Activated naive CD4-positive, alpha-beta T cell treated with anti-CD3 and anti-CD28 coated beads, Interleukin-2, amount 10 ng/mL, durations not matched to agents 7 days and 5 days (primary cell): ENCODE measurements around the gene CCDC71.

Experiments used
- CTCF ChIA-PET: fragments of 350-600 bp; sonication (Branson Sonifier 250); formaldehyde crosslinking; loops from one replicate; lab custom pipeline; 2021; ENCODE audit warnings: antibody characterized with exemption; lab: Charles Lee
- DNase-seq: peaks from one replicate; pipeline ENCODE4 v3.0.0-alpha.2; 2020
- H3K27ac Mint-ChIP-seq: one replicate; pipeline ENCODE4 v1.8.0; 2021; ENCODE audit warnings: mild to moderate bottlenecking, moderate library complexity, mixed read lengths
- H3K27me3 Mint-ChIP-seq: one replicate; pipeline ENCODE4 v1.8.0; 2021; ENCODE audit warnings: mild to moderate bottlenecking, mixed read lengths
- H3K36me3 Mint-ChIP-seq: one replicate; pipeline ENCODE4 v1.8.0; 2021; ENCODE audit warnings: mixed read lengths
- H3K4me1 Mint-ChIP-seq: one replicate; pipeline ENCODE4 v1.8.0; 2021; ENCODE audit warnings: mixed read lengths
- H3K4me3 Mint-ChIP-seq: one replicate; pipeline ENCODE4 v1.8.0; 2021; ENCODE audit warnings: mild to moderate bottlenecking, moderate library complexity, mixed read lengths
- H3K9me3 Mint-ChIP-seq: one replicate; pipeline ENCODE4 v1.8.0; 2021; ENCODE audit warnings: mixed read lengths

The CCDC71 gene

DNA sequence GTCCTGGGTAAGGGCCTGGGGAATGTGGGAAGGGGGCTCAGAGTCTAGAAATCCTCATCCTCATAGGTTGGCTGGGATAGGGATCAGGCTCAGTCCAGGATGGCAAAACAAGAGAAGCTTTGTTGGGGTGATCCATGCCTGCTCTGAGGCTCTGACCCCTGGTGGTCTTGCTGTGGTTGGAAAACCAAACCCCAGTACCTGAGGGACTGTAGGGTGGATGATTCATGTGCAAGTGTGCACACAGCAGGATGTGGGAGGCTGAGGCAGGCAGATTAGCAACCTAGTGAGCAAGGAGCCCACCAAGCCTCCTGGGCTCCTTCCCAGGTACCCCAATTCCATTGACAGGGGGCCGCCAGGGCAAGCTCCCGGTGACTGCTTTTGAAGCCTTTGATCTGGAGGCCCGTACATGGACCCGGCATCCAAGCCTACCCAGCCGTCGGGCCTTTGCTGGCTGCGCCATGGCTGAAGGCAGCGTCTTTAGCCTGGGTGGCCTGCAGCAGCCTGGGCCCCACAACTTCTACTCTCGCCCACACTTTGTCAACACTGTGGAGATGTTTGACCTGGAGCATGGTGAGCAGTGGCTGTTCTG, 8.4 kb upstream of the CCDC71 start:
- no peaks in the 10 kb centered on the region for H3K9me3 Mint-ChIP-seq
- no peak overlapping the region for H3K27ac Mint-ChIP-seq
- H3K4me1 Mint-ChIP-seq = peaks cover 9% of the 10 kb centered on the region
- H3K4me3 Mint-ChIP-seq = no peak overlapping the region
- DNase-seq = no peak
- peaks cover 23% of the 10 kb centered on the region for H3K27me3 Mint-ChIP-seq
- H3K36me3 Mint-ChIP-seq = no peaks in the 10 kb centered on the region
- CTCF ChIA-PET = no interaction called here

DNA sequence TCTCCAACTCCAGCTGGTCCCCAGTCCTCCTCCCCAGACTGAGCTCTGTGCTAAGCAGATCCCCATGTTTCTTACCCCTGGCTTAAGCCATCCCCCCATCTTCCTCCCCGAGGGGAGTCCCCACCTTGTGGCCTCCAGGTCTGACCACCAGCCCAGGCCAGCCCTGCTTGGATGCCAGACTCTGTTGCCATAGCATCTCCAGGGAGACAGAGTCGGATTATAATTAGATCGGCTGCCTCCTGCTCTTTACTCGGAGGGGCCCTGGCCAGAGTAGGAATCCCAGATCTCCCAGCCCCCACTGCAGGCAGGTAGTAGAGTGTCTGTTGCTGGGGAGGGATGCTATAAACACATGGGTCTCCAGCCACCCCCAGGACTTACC, 7.7 kb upstream of the CCDC71 start:
- peaks cover 9% of the 10 kb centered on the region for H3K4me1 Mint-ChIP-seq
- peaks cover 26% of the 10 kb centered on the region for H3K27me3 Mint-ChIP-seq
- no peaks in the 10 kb centered on the region for H3K9me3 Mint-ChIP-seq
- H3K27ac Mint-ChIP-seq = no peak overlapping the region
- CTCF ChIA-PET = no interaction called here
- DNase-seq = no peak
- H3K4me3 Mint-ChIP-seq = no peak overlapping the region
- H3K36me3 Mint-ChIP-seq = no peaks in the 10 kb centered on the region

DNA sequence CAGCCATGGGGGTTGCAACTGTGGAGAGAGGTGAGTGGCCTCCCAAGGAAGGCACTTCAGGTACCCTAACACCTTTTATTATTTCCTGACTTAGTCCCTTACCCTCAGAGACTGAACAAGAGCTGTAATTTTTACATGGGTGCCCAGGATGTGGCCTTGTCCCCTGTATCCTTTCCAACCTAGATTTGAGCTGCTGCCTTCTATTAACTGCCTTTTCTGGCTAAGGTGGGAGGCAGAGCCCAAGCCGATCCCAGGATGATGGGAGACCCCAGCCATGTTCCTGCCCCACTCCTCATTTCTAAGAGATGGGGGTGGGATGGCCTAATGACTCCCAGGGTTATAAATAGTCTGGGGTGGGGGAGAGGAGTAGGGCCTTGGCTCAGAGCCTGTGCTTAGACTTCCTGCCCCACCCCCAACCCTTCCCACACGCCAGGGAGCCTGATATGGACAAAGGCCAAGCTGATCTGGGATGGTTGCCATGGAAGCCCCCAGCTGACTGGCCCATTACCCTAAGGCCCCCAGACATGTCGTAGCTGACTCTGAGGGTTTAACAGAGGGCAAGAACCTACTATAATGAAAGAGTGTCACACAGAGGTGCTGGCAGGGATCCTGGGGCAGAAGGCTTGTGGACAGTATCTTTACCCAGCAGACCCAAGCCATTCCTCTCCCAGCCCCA, 7.1 kb upstream of the CCDC71 start:
- Mint-ChIP-seq H3K9me3 (no peaks in the 10 kb centered on the region), H3K27me3 (peaks cover 26% of the 10 kb centered on the region), H3K27ac (no peak overlapping the region), H3K36me3 (no peaks in the 10 kb centered on the region), H3K4me3 (no peak overlapping the region), H3K4me1 (peaks cover 9% of the 10 kb centered on the region)
- CTCF ChIA-PET = interaction anchor here (0.6 kb wide), 1 partner anchor 8 kb away, joined by 3 read pairs; no protein-coding TSS in a partner anchor
- DNase-seq = no peak

DNA sequence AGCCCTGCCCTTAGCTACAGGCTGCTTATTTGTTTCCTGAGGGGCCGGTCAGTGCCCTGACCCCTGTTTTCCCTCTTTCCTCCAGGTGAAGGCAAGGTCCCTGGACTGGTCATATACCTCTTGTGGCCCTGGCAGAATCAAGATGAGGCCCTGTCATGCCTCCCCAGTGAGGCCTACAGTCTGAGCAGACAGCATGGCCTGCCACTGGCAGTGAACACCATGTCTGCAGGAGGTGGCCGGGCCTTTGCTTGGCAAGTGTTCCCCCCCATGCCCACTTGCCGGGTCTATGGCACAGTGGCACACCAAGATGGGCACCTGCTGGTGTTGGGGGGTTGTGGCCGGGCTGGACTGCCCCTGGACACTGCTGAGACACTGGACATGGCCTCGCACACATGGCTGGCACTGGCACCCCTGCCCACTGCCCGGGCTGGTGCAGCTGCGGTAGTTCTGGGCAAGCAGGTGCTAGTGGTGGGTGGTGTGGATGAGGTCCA, 6.5 kb upstream of the CCDC71 start:
- CTCF ChIA-PET = interaction anchor here (0.6 kb wide), 1 partner anchor 9 kb away, joined by 3 read pairs; no protein-coding TSS in a partner anchor
- no peak overlapping the region for H3K27ac Mint-ChIP-seq
- H3K27me3 Mint-ChIP-seq = peaks cover 26% of the 10 kb centered on the region
- H3K36me3 Mint-ChIP-seq = no peaks in the 10 kb centered on the region
- no peaks in the 10 kb centered on the region for H3K9me3 Mint-ChIP-seq
- no peak for DNase-seq
- peaks cover 9% of the 10 kb centered on the region for H3K4me1 Mint-ChIP-seq
- no peak overlapping the region for H3K4me3 Mint-ChIP-seq

DNA sequence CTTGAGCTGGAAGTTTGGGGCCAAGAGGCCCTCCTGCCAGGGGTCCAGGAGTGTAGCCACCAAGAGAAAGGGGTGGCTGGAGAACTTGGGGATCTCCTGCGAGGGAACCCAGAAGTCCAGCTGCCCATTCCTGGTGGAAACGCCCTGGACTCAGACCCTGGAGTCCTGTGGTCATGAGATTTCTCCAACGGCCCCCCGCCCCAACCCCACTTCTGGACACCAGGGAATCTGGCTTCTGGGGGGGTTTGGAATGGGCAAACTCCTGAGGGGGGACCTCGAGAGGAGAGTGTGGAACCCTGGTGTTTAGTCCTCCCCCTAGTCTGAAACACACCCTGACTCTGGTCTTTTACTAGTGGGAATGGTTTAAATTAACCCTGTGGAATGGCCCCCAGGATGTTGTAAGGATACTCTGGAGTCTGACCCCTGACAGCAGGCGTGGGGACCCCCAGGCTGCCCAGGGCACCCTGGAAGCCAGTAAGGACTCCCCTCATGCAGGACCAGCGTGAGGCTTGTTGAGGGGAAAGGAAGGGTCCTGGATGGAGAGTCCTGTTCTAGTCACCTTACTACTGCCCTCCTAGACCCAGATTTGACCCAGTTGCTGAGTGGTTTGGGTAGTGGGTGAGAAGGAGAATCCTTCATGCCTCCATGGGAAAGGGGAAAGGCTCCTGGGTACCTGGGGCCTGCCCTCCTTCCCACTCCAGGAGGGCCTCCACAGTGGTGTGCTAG, 5.8 kb upstream of the CCDC71 start:
- no peak overlapping the region for H3K27ac Mint-ChIP-seq

DNA sequence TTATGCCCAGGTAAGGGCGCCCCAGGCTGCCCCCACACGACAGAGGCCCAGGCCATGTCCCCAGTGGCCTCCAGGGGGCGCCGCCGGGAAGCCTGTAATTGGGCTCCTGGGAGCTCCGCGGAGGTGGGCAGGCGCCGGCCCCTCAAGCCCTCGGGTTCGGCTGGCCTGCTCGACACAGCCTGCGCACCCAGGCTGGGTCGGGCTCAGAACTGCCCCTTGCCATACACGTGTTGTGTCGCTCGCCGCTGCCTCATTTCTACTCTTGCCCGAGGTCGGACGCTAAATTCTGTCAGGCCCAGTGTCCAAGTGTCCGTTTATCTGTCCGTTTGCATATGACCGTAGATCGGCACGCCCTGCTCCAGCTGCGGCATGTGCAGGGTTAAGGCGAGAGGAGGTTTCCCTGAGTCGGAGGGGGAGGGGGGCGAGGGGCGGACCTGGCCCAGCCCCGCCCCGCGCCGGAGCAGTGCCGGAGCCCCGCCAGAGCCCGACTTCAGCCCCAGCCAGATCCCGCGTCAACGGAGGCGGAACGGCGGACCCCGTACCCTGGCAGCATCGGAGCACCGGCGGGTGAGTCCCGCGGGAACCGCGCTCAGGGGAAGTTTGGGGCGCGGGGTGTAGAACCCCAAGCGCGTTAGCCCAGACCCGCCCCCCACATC, 5.1 kb upstream of the CCDC71 start, which contains the start of gene KLHDC8B:
KLHDC8B (plus strand) TSS at position 480 of the 656 bp plus-strand sequence. CDS start 1,172 bp downstream, outside the sequence.
- H3K9me3 Mint-ChIP-seq = no peaks in the 10 kb centered on the region
- H3K27me3 Mint-ChIP-seq = peaks cover 21% of the 10 kb centered on the region
- peaks cover 17% of the 10 kb centered on the region for H3K4me1 Mint-ChIP-seq
- peak; percentile 88 for DNase-seq
- H3K4me3 Mint-ChIP-seq = peak within 1 kb of the TSS; percentile 77
- H3K27ac Mint-ChIP-seq = no peak within 1 kb of the TSS
- CTCF ChIA-PET = interaction anchor here (0.6 to 2.4 kb wide), 13 partner anchors 9 to 278 kb away, joined by 3 to 14 read pairs (median 4); partner anchors contain the start of gene USP4
- peaks cover 3% of the 10 kb centered on the region for H3K36me3 Mint-ChIP-seq

More for the DNA sequence above, 5.8 kb upstream of the CCDC71 start:
- DNase-seq = no peak
- Mint-ChIP-seq H3K9me3 (no peaks in the 10 kb centered on the region), H3K27me3 (peaks cover 22% of the 10 kb centered on the region), H3K4me1 (peaks cover 10% of the 10 kb centered on the region), H3K4me3 (peak overlapping the region; percentile 77), H3K36me3 (peaks cover under 1% of the 10 kb centered on the region)
- CTCF ChIA-PET = interaction anchor here (0.6 to 2.4 kb wide), 8 partner anchors 8 to 278 kb away, joined by 3 to 14 read pairs (median 4); partner anchors contain the start of gene USP4

DNA sequence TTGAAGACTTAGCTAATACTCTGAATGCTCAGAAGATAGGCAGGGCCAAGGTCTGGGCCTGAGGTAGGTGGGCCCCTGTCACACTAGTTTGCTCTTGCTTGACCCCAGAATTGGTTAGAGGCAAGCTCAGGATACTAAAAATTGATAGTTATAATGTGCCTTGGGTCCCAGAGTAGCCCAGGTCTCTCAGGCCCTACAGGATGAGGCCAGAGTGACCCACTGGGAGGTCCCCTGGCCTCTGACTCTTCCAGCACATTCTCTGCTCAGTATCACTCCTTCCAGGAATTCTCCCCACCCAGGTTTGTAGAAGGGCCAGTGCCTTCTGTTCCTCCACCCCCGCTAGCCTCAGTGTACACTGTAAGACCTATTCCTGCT, 4.6 kb upstream of the CCDC71 start:
- DNase-seq = no peak
- peaks cover 4% of the 10 kb centered on the region for H3K36me3 Mint-ChIP-seq
- no peaks in the 10 kb centered on the region for H3K9me3 Mint-ChIP-seq
- CTCF ChIA-PET = interaction anchor here (0.7 to 2.4 kb wide), 17 partner anchors 9 to 323 kb away, joined by 3 to 14 read pairs (median 4); partner anchors contain the start of gene USP4
- H3K4me1 Mint-ChIP-seq = peaks cover 18% of the 10 kb centered on the region
- peak overlapping the region; percentile 77 for H3K4me3 Mint-ChIP-seq
- H3K27me3 Mint-ChIP-seq = peaks cover 21% of the 10 kb centered on the region
- no peak overlapping the region for H3K27ac Mint-ChIP-seq

DNA sequence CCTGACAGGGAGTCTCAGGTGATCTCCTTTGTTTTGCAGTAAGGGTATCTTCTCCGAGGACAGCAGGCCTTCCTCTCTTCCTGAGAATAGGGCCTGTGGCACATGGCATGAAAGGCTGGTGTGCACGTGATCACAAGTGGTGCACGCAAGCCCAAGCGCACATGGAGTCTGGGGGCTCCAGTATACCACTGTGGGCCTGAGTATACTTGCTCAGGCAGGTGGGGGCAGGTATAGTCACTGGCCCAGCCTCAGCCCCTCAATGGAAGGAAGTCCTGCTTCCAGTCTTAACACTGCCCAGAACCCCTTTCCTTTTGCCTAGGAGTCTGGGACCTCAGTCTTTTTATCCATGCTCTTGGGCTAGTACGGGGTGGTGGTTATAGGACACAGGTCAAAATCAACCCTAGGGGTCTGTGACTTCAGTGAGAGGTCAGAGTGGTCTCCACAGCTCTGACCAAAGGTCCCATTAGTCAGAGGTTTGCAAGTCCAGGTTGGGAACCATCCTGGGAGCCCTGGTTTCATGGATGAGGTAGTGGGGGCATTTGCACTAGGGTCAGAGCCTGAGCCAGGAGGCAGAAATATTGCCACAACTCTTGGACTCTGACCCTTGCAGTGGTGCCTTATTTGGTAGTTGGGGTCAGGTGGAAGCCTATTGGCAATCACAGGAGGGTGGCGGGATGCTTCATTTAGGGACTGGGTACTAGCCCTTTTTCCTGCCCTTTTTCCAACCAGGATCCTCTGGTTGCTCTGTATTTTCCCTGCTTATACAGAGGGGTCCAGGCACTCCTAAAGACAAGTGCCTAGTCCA, 823 bp upstream of the CCDC71 start:
- Mint-ChIP-seq H3K9me3 (no peaks in the 10 kb centered on the region), H3K4me1 (peaks cover 48% of the 10 kb centered on the region), H3K27me3 (peaks cover 18% of the 10 kb centered on the region), H3K36me3 (peaks cover 21% of the 10 kb centered on the region), H3K4me3 (peak overlapping the region; percentile 84), H3K27ac (peak overlapping the region; percentile 88)
- CTCF ChIA-PET = interaction anchor here (1.4 kb wide), 1 partner anchor 9 kb away, joined by 4 read pairs; no protein-coding TSS in a partner anchor
- DNase-seq = no peak

DNA sequence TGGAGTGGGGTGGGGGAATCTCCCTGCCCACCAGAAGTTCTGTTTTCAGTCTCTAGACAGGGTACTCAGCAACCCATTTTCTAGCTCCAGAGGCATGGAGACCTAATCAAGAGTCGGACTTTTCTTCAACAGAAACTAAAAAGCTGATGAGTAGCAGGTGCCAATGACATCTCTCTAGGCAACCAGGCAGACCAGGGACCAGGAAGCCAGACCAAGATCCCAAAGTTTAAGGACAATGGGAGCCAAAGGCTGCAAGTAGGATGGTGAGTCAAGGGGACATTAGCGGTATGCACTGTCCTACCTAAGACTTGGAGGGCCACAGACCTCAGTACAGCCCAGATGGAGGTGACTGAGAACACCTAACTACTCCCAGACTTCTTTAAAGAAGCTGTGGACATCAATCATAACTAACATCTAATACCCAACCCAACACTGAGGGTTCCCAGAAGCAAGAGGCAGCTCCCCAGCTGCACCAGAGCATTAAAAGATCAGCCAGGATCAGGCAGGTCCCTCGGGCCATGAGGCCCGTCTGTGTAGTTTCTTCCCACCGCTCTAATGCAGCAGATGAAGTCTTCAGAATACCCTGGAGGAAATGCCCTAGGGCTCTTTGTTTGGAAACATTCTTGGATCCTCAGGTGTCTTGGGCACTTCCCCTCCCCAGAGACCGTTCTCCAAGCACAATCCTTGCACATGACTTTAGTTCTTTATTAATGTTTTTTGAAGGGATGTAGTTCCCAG, 979 bp downstream of the CCDC71 start:
- Mint-ChIP-seq H3K36me3 (peaks cover 23% of the 10 kb centered on the region), H3K9me3 (no peaks in the 10 kb centered on the region)
- CTCF ChIA-PET = no interaction called here

DNA sequence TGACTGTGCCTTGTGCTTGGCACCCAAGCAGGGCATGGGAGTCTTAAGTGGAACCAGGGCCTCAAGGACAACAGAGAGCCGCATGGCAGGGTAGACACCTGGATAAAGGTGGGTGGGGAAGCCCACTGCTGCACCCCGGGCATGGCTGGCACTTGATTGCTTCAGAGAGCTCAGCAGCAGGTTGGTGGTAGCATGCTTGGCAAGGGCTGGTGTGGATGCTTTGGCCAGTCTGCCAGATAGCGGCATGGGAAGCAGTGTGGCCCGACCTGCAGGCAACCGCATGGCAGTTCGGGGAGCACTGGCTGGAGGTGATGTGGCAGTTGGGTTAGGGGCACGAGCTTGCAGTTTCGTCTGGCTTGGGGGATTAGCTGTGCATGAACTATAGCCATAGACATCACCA, 2.5 kb downstream of the CCDC71 start:
- H3K27ac Mint-ChIP-seq = no peak overlapping the region

More for the DNA sequence above, 979 bp downstream of the CCDC71 start:
- peaks cover 49% of the 10 kb centered on the region for H3K4me1 Mint-ChIP-seq
- peaks cover 11% of the 10 kb centered on the region for H3K27me3 Mint-ChIP-seq
- H3K27ac Mint-ChIP-seq = peak overlapping the region; percentile 84
- H3K4me3 Mint-ChIP-seq = peak overlapping the region; percentile 90
- no peak for DNase-seq

DNA sequence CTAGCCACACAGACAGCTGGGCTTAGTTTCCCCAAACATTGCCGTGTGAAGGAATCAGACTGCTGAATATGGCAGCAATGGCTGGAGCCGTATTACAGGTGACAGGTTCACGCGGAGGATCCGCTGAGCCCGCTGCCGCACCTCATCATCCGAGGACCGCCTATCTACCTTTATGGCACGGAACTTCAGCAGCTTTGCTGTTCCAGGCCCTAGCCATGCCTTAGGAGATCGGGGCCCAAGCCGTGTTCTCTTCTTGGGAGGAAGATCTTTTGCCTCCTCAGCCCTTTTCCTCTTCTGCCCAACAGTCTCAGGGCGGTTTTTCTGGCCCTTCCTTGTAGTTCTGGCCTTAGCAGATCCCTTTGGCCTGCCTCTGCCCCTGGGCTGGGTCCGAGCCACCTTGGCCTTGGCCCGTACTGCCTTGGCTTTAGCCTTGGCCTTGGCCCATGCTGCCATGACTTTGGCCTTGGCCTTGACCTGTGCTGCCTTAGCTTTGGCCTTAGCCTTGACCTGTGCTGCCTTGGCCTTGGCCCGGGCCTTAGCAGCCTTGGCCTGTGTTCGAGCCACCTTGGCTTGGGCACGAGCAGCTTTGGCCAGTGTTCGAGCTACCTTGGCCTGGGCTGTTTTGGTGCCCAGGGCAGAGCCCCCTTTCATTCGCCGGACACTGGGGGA, 3.2 kb downstream of the CCDC71 start:
- Mint-ChIP-seq H3K27ac (no peak overlapping the region), H3K27me3 (peaks cover 2% of the 10 kb centered on the region), H3K4me1 (peaks cover 47% of the 10 kb centered on the region), H3K4me3 (no peak overlapping the region), H3K36me3 (peaks cover 23% of the 10 kb centered on the region), H3K9me3 (no peaks in the 10 kb centered on the region)
- CTCF ChIA-PET = interaction anchor here (2.1 kb wide), 1 partner anchor 8 kb away, joined by 8 read pairs; the partner anchor contains the start of gene KLHDC8B
- DNase-seq = no peak

More for the DNA sequence above, 2.5 kb downstream of the CCDC71 start:
- Mint-ChIP-seq H3K4me3 (no peak overlapping the region), H3K27me3 (peaks cover 7% of the 10 kb centered on the region), H3K9me3 (no peaks in the 10 kb centered on the region), H3K36me3 (peaks cover 23% of the 10 kb centered on the region), H3K4me1 (peaks cover 47% of the 10 kb centered on the region)
- CTCF ChIA-PET = no interaction called here
- no peak for DNase-seq
